Right lobe of liver (tissue), 4 donors: Measurements from ENCODE around the gene ALG13.

ENCODE experiments used
- POLR2A ChIP-seq: fragments of 450-650 bp; IDR thresholded peaks from one replicate; pipeline ENCODE4 v1.6.1; 2017; ENCODE audit warnings: antibody characterized with exemption, mild to moderate bottlenecking
- TF ChIP-seq, protein P1 (sequence below), 4 donors: fragments of 200-600 bp in 3 of 4; fragments of 450-650 bp in 1 of 4; IDR thresholded peaks; one replicate each; pipeline versions ENCODE4 v1.5.1 to v1.8.0; 2016 to 2022; ENCODE audit warnings: antibody characterized with exemption in 4 of 4, mild to moderate bottlenecking in 2 of 4
- donor health status: DM: no; HTN: no; CAD: no.
- donor health status: DM: no; HTN: no; CAD: no.
- donor health status: DM: no; HTN: yes; CAD: no.

DNA sequence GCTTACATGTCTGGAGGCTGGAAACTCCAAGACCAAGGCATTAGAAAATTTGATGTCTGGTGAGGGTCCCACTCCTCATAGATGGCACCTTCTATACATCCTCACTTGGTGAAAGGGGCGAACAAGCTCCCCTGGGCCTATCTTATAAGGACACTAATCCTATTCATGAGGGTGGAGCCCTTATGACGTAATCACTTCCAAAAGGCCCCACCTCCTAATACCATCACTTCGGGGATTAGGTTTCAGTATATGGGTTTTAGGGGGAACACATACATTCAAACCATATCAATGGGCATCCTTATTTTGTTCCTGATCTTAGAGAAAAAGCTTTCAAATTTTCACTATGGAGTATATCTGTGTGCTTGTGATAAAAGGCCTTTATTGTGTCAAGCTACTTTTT lies 39.0 kb upstream of the ALG13 start:
- TF ChIP-seq, protein P1, sequence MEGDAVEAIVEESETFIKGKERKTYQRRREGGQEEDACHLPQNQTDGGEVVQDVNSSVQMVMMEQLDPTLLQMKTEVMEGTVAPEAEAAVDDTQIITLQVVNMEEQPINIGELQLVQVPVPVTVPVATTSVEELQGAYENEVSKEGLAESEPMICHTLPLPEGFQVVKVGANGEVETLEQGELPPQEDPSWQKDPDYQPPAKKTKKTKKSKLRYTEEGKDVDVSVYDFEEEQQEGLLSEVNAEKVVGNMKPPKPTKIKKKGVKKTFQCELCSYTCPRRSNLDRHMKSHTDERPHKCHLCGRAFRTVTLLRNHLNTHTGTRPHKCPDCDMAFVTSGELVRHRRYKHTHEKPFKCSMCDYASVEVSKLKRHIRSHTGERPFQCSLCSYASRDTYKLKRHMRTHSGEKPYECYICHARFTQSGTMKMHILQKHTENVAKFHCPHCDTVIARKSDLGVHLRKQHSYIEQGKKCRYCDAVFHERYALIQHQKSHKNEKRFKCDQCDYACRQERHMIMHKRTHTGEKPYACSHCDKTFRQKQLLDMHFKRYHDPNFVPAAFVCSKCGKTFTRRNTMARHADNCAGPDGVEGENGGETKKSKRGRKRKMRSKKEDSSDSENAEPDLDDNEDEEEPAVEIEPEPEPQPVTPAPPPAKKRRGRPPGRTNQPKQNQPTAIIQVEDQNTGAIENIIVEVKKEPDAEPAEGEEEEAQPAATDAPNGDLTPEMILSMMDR (IDR thresholded peaks at IDR 0.05) = no peak
- TF ChIP-seq POLR2A = no peak
